ENCODE data around the gene ESRRA.

The ESRRA gene

DNA sequence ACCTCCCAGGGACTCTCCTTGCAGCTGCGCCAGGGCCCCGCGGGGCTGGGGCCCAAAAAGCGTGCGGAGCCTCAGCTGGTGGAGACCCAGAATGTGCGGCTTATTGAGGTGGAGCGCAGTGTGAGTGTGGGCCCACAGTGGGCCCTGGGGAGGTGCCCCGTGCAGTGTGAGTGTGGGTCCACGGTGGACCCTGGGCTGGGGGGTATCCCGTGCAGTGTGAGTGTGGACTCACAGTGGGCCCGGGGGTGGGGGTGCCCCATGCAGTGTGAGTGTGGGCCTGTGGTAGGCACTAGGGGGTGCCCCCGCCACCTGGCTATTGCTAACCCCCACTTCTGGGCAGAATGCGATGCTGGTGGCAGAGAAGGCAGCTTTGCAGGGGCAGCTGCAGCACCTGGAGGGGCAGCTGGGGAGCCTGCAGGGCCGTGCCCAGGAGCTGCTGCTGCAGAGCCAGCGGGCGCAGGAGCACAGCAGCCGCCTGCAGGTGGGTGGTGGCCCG lies 45.9 kb downstream of the ESRRA start:
- TF ChIP-seq, protein P1, sequence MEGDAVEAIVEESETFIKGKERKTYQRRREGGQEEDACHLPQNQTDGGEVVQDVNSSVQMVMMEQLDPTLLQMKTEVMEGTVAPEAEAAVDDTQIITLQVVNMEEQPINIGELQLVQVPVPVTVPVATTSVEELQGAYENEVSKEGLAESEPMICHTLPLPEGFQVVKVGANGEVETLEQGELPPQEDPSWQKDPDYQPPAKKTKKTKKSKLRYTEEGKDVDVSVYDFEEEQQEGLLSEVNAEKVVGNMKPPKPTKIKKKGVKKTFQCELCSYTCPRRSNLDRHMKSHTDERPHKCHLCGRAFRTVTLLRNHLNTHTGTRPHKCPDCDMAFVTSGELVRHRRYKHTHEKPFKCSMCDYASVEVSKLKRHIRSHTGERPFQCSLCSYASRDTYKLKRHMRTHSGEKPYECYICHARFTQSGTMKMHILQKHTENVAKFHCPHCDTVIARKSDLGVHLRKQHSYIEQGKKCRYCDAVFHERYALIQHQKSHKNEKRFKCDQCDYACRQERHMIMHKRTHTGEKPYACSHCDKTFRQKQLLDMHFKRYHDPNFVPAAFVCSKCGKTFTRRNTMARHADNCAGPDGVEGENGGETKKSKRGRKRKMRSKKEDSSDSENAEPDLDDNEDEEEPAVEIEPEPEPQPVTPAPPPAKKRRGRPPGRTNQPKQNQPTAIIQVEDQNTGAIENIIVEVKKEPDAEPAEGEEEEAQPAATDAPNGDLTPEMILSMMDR (IDR thresholded peaks at IDR 0.05; ENCODE audit: borderline replicate concordance, control extremely low read depth, extremely low read depth, insufficient read depth, missing control alignments), result no peak
- DNase-seq (ENCODE audit: low spot score), result no peak
- in situ Hi-C loops (cut with MboI; ENCODE audit: low sequenced_read_pairs, unreplicated experiment), result no loop called here

DNA sequence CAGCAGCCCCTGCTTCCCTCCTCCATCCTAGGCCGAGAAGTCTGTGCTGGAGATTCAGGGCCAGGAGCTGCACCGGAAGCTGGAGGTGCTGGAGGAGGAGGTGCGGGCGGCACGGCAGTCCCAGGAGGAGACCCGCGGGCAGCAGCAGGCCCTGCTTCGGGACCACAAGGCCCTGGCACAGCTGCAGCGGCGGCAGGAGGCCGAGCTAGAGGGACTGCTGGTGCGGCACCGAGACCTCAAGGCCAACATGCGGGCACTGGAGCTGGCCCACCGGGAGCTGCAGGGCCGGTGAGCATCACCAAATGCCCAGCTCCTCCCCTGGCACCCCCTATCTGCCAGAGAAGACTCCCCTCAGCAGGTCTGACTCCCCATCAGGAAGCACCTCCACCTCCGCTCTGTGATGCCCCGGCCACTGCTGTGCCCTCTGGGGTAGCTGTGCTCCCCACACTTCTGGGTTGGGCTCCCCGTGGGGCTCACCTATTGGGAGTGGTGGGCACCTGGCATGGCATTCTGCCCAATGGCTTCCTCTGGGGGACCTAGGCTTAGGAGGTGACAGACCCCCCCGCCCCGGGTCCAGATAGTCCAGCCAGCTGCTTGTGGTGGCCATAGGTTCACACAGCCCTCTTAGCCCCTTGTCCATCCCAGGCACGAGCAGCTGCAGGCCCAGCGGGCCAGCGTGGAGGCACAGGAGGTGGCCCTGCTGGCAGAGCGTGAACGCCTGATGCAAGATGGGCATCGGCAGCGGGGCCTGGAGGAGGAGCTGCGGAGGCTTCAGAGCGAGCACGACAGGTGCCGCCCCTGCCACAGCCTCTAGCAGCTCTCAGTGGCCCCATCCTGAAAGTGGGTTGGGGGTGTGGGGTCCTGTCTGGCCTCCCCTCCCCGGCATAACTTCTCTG lies 47.0 kb downstream of the ESRRA start:
- TF ChIP-seq, protein P1 (IDR thresholded peaks at IDR 0.05; ENCODE audit: borderline replicate concordance, control extremely low read depth, extremely low read depth, insufficient read depth, missing control alignments), result no peak
- peak; percentile 32 for DNase-seq (ENCODE audit: low spot score)
- in situ Hi-C loops (cut with MboI; ENCODE audit: low sequenced_read_pairs, unreplicated experiment), result no loop called here

DNA sequence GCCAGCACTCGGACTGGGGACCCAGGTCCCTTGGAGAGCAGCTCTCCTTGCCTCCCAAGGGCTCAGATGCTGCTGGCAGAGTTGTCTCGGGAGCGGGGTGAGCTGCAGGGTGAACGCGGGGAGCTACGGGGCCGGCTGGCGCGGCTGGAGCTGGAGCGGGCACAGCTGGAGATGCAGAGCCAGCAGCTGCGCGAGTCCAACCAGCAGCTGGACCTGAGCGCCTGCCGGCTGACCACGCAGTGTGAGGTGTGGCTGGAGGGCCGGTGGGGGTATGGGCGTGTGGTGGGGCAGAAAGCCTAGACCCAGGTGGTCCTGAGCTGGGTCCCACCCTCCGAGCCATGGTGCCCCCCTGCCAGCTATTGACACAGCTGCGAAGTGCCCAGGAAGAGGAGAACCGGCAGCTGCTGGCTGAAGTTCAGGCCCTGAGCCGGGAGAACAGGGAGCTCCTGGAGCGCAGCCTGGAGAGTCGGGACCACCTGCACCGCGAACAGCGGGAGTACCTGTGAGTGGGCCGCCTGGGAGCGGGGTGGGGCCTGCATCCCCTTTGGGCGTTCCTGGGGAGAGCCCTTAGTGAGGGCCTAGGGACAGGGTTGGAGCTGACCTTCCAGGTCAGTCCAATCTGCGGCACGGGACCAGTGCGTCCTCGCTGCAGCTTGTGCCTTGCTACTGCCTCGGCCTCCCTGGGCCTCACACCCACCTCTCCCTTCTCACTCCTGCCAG lies 47.8 kb downstream of the ESRRA start:
- TF ChIP-seq, protein P1 (IDR thresholded peaks at IDR 0.05; ENCODE audit: borderline replicate concordance, control extremely low read depth, extremely low read depth, insufficient read depth, missing control alignments), result no peak
- no peak for DNase-seq (ENCODE audit: low spot score)
- in situ Hi-C loops (cut with MboI; ENCODE audit: low sequenced_read_pairs, unreplicated experiment), result no loop called here

DNA sequence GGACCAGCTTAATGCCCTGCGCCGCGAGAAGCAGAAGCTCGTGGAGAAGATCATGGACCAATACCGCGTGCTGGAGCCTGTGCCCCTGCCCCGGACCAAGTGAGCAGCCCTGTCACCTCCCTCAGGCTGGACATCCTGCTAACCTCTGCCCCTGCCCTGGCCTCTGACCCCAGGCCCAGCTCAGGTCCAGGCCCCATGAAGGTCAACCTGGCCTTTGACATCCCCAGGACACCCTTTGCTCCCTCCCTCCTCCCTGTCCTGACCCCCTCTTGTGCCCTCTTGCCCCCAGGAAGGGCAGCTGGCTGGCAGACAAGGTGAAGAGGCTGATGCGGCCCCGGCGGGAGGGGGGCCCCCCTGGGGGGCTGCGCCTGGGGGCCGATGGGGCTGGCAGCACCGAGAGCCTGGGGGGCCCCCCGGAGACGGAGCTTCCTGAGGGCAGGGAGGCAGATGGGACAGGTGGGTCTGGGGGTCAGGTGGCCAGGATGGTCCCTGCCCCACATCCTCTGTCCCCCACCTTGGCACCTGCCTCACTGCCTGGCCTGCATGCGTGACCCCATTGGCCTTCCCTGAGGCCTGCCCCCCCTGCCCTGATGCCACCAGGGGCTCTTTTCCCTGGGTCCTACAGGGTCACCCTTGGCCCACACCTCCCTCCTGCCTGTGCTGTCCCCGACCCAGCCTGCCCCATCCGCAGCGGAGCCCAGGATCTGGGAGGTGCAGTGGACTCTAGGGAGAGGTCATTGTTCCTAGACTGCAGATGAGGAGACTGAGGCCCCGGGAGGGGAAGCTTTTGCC lies 48.6 kb downstream of the ESRRA start:
- DNase-seq (ENCODE audit: low spot score), result peak; percentile 44
- in situ Hi-C loops (cut with MboI; ENCODE audit: low sequenced_read_pairs, unreplicated experiment), result no loop called here
- TF ChIP-seq, protein P1 (IDR thresholded peaks at IDR 0.05; ENCODE audit: borderline replicate concordance, control extremely low read depth, extremely low read depth, insufficient read depth, missing control alignments), result no peak

DNA sequence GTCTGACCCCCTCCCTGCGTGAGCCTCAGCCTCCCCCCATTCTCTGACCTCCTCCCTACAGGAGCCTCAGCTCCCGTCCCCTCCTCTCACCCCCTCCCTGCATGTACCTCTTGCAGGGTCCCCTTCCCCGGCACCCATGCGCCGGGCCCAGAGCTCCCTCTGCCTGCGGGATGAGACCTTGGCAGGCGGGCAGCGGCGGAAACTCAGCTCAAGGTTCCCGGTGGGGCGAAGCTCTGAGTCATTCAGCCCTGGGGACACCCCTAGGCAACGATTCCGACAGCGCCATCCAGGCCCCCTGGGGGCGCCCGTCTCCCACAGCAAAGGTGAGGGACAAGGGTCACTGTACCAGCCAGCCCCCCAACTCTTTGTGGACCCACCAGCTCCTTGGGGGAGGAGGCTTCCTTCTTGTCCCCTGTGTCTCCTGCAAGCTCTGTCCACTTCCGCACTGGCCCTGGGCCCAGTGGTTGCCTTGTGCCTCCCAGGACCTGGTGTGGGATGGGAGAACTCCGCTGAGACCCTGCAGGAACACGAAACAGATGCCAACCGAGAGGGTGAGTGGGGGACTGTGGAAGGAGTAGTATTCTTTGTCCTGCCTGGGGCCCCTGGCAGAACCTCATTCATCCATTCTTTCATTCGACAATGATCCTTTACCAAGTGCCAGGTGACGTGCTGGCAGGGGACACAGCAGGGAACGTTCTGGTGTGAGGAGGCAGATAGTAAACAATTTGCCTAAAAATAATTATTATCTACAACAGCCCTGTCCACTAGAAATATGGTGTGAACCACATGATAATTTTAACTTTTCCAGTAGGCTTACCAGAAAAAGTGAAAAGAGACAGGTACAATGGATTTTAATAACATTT lies 50.0 kb downstream of the ESRRA start:
- in situ Hi-C loops (cut with MboI; ENCODE audit: low sequenced_read_pairs, unreplicated experiment), result no loop called here
- peak; percentile 83 for DNase-seq (ENCODE audit: low spot score)

More for the DNA sequence above, 50.0 kb downstream of the ESRRA start:
- TF ChIP-seq, protein P1 (IDR thresholded peaks at IDR 0.05; ENCODE audit: borderline replicate concordance, control extremely low read depth, extremely low read depth, insufficient read depth, missing control alignments), result peak; percentile 62
